H1 (cell line): Measurements from ENCODE around the gene PHF23. TPM values are rescaled to one million over a fixed set of nuclear protein-coding genes. Genes with fewer than 3 reads are reported as not detected.

Source experiments
- HDAC2 ChIP-seq, 2 experiments: fragments of 300-600 bp in 1 of 2; sonication (generic) in 1 of 2; IDR thresholded peaks; 2 replicates each; pipeline ENCODE4 v1.6.1; 2011 to 2012; ENCODE audit warnings: low read depth in 2 of 2, low read length in 2 of 2, mild to moderate bottlenecking in 2 of 2, moderate library complexity in 2 of 2, borderline replicate concordance in 1 of 2, inconsistent platforms in 1 of 2
- JUN ChIP-seq: IDR thresholded peaks from 2 replicates; pipeline ENCODE4 v1.6.1; 2011; ENCODE audit warnings: low read depth, mild to moderate bottlenecking, improper control_type of control experiment, low read length
- KDM1A ChIP-seq: fragments of 200-600, 300-600 bp; sonication (generic); IDR thresholded peaks from 2 replicates; pipeline ENCODE4 v1.7.1; 2016; ENCODE audit warnings: mild to moderate bottlenecking, low read length, borderline replicate concordance
- SAP30 ChIP-seq: fragments of 300-600 bp; sonication (generic); IDR thresholded peaks from 2 replicates; pipeline ENCODE4 v1.7.1; 2012; ENCODE audit warnings: low read length, moderate library complexity, mild to moderate bottlenecking, inconsistent platforms; ENCODE audit not compliant: insufficient read depth, insufficient replicate concordance
- polyA plus RNA-seq, 7 experiments: library from polyadenylated mRNA; depleted of rRNA in 3 of 7; stranded (reverse) in 5 of 7; unstranded in 2 of 7; fragments of >200 nt in 5 of 7; fragments of 200-250 nt in 2 of 7; gene quantifications; 1 replicate in 5 of 7; 2 replicates in 1 of 7; 4 replicates in 1 of 7; pipeline versions ENCODE4 v1.2.1 to v1.2.3, GENCODE V29; 2011 to 2013; ENCODE audit warnings: missing spikeins in 2 of 7, mixed read lengths in 2 of 7
- total RNA-seq: library from RNA; stranded (reverse); fragmentation: NEBNext Ultra II Directional; extraction: Animal tissue kit (Norgen Biotek cat#: 25700); gene quantifications from 2 replicates; pipeline ENCODE4 v1.2.1, GENCODE V29; 2021

The PHF23 gene
- total and polyA plus RNA-seq, 2 of the 8 experiments (the other 6 are each of a cell fraction or from before 2014, with no cell fraction given): 47.5 to 62.8 TPM

- no peak for TF ChIP-seq SAP30
- no peak for TF ChIP-seq KDM1A
- TF ChIP-seq HDAC2 (IDR thresholded peaks at IDR 0.05; ENCODE audit: borderline replicate concordance in 1 of 2, low read depth in 2 of 2, low read length in 2 of 2): no peak
- no peak for TF ChIP-seq JUN
These were observed 10.6 kb upstream of the PHF23 start (continued) for GRCh38 chr17:7249830-7250229.
